ENCODE data around the gene NFIA. TPM values are rescaled to one million over a fixed set of nuclear protein-coding genes. Genes with fewer than 3 reads are reported as not detected.

Gene NFIA
- total and polyA plus RNA-seq, 2 of the 13 experiments (the other 11 are each of a cell fraction or from before 2014, with no cell fraction given), result 14.7 to 28.5 TPM

DNA sequence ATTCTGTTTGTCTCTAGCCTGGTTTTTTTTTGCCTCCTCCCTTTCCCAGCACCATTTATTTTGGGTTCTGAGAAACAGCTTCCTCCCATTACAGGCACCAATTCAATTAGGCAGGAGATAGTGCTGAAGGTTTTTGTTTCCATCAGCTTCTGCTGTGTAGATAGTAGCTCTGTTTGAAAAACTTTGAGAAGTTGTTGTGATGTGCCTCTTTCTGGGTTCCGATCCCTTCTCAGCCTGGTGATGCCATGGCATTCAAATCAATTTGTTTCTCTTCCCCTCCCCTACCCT lies 109.0 kb downstream of the NFIA start (continued):
- TF ChIP-seq, protein P1, sequence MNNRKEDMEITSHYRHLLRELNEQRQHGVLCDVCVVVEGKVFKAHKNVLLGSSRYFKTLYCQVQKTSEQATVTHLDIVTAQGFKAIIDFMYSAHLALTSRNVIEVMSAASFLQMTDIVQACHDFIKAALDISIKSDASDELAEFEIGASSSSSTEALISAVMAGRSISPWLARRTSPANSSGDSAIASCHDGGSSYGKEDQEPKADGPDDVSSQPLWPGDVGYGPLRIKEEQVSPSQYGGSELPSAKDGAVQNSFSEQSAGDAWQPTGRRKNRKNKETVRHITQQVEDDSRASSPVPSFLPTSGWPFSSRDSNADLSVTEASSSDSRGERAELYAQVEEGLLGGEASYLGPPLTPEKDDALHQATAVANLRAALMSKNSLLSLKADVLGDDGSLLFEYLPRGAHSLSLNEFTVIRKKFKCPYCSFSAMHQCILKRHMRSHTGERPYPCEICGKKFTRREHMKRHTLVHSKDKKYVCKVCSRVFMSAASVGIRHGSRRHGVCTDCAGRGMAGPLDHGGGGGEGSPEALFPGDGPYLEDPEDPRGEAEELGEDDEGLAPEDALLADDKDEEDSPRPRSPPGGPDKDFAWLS (CRISPR knock-in tag; IDR thresholded peaks at IDR 0.05; ENCODE audit: borderline replicate concordance), result no peak
- TF ChIP-seq, protein P2, sequence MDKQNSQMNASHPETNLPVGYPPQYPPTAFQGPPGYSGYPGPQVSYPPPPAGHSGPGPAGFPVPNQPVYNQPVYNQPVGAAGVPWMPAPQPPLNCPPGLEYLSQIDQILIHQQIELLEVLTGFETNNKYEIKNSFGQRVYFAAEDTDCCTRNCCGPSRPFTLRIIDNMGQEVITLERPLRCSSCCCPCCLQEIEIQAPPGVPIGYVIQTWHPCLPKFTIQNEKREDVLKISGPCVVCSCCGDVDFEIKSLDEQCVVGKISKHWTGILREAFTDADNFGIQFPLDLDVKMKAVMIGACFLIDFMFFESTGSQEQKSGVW (CRISPR knock-in tag; IDR thresholded peaks at IDR 0.05; ENCODE audit: borderline replicate concordance), result no peak
- no peak for TF ChIP-seq ZNF235 (CRISPR knock-in tag; IDR thresholded peaks at IDR 0.05; ENCODE audit: borderline replicate concordance)
- TF ChIP-seq LCORL (IDR thresholded peaks at IDR 0.05), result no peak
- TF ChIP-seq LCORL (CRISPR knock-in tag; IDR thresholded peaks at IDR 0.05), result no peak

DNA sequence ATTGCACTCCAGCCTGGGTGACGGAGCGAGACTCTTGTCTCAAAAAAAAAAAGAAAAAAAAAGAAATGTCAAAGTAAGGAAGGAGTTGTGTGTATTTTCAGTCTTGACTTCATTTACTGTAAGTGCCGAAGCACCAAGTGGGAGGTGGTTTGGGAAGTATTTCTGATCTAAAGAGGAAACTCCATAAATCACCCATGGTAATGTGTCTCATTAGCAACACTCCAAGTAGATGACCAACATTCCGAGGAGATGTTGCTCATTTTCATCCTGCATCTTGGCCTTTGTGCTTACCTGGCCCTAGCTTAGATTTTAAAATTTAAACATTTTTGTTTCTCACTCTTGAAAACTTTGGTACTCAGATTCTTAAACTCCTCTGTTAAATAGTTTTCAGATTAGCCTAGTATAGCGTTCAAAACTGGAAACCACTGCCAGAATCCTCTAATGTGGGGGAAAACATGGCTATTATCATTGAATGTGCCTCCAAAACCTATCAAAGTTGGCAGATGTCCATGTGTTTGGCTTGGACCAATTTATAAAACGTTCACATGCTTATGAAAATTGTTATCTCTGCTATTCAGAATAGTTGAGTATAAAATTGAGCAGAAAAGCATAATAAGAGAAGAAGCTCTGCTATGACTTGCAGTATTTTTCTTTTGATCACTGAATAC lies 110.4 kb downstream of the NFIA start:
- DNase-seq (ENCODE audit: low spot score) (no peak), ATAC-seq (no peak), FAIRE-seq (no peak)
- Histone ChIP-seq H3K4me1 (ENCODE audit: insufficient read depth, low read length) (peaks cover 28% of the 10 kb centered on the region), H3K27me3 (ENCODE audit: control insufficient read depth in 1 of 2, insufficient read depth in 2 of 2, low read length in 2 of 2) (no peaks in the 10 kb centered on the region), H3K27ac (ENCODE audit: extremely low read length, insufficient read depth, low read length) (no peak overlapping the region), H3K36me3 (replicated peaks in 1 of 2; ENCODE audit: control insufficient read depth in 1 of 2, insufficient read depth in 2 of 2, low read length in 2 of 2) (no peaks in the 10 kb centered on the region; a peak in 1 of 5 replicates), H3K9ac (ENCODE audit: insufficient read depth, low read depth, low read length) (no peak overlapping the region), H3K9me3 (ENCODE audit: low read length) (no peaks in the 10 kb centered on the region), H3K4me2 (ENCODE audit: low read depth, low read length) (no peak overlapping the region), H4K20me1 (ENCODE audit: insufficient read depth, low read length) (no peaks in the 10 kb centered on the region), H2AFZ (ENCODE audit: low read length) (no peak overlapping the region), H3K4me3 (replicated peaks in 1 of 3; ENCODE audit: insufficient read depth in 1 of 3, low read depth in 2 of 3, low read length in 3 of 3) (no peak overlapping the region), H3K79me2 (ENCODE audit: insufficient read depth, low read length) (peaks cover 86% of the 10 kb centered on the region)
- in situ Hi-C loops (cut with HindIII; ENCODE audit: extremely low pct_ligation_motif_present, low pct_unique_long_range_greater_than_20kb) (no loop called here), intact Hi-C loops (cut with micrococcal nuclease; ENCODE audit: unreplicated experiment) (no loop called here)
- CTCF ChIA-PET (ENCODE audit: low intra/inter-chr PET ratio, low total read pairs), result no interaction called here
- no TSS peak for BruUV-seq (replicated peaks)
- 94% methylated on average over 6 of the region's 6 CpGs for WGBS (ENCODE audit: low lambda C conversion rate)
- POLR2A ChIA-PET, result interaction anchor here (0.7 kb wide), 1 partner anchor 9 kb away, joined by 3 read pairs; no protein-coding TSS in a partner anchor
- TF ChIP-seq JDP2 (CRISPR knock-in tag; IDR thresholded peaks at IDR 0.05; ENCODE audit: borderline replicate concordance) (no peak), MBD4 (IDR thresholded peaks at IDR 0.05; ENCODE audit: borderline replicate concordance, low read length) (no peak), KDM1A (CRISPR knock-in tag; IDR thresholded peaks at IDR 0.05) (no peak), POGZ (CRISPR knock-in tag; IDR thresholded peaks at IDR 0.05) (no peak), ZBTB3 (CRISPR knock-in tag; IDR thresholded peaks at IDR 0.05; ENCODE audit: borderline replicate concordance, low read depth) (no peak), DNMT3B (CRISPR knock-in tag; conservative IDR thresholded peaks at IDR 0.05) (no peak), ZNF724P (CRISPR knock-in tag; IDR thresholded peaks at IDR 0.05; ENCODE audit: borderline replicate concordance) (no peak), HHEX (CRISPR knock-in tag; IDR thresholded peaks at IDR 0.05) (no peak), CHD2 (IDR thresholded peaks at IDR 0.05; ENCODE audit: low read depth, low read length) (no peak), ZFP36L1 (CRISPR knock-in tag; IDR thresholded peaks at IDR 0.05) (no peak), RARA (CRISPR knock-in tag; IDR thresholded peaks at IDR 0.05) (no peak)
- TF ChIP-seq, protein P3, sequence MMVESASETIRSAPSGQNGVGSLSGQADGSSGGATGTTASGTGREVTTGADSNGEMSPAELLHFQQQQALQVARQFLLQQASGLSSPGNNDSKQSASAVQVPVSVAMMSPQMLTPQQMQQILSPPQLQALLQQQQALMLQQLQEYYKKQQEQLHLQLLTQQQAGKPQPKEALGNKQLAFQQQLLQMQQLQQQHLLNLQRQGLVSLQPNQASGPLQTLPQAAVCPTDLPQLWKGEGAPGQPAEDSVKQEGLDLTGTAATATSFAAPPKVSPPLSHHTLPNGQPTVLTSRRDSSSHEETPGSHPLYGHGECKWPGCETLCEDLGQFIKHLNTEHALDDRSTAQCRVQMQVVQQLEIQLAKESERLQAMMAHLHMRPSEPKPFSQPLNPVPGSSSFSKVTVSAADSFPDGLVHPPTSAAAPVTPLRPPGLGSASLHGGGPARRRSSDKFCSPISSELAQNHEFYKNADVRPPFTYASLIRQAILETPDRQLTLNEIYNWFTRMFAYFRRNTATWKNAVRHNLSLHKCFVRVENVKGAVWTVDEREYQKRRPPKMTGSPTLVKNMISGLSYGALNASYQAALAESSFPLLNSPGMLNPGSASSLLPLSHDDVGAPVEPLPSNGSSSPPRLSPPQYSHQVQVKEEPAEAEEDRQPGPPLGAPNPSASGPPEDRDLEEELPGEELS (CRISPR knock-in tag; IDR thresholded peaks at IDR 0.05), result no peak
- TF ChIP-seq, protein P4, sequence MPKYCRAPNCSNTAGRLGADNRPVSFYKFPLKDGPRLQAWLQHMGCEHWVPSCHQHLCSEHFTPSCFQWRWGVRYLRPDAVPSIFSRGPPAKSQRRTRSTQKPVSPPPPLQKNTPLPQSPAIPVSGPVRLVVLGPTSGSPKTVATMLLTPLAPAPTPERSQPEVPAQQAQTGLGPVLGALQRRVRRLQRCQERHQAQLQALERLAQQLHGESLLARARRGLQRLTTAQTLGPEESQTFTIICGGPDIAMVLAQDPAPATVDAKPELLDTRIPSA (CRISPR knock-in tag; IDR thresholded peaks at IDR 0.05; ENCODE audit: borderline replicate concordance), result no peak
- TF ChIP-seq, protein P5, sequence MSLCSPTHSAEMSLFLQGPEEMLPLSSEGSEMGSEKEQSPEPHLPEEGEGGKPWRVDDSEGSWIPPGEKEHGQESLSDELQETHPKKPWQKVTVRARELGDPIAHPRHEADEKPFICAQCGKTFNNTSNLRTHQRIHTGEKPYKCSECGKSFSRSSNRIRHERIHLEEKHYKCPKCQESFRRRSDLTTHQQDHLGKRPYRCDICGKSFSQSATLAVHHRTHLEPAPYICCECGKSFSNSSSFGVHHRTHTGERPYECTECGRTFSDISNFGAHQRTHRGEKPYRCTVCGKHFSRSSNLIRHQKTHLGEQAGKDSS (CRISPR knock-in tag; IDR thresholded peaks at IDR 0.05; ENCODE audit: borderline replicate concordance, low read depth), result no peak
